Pancreas (tissue), 10 donors: ENCODE results near the gene PLXDC2. TPM values are rescaled to one million over a fixed set of nuclear protein-coding genes. Genes with fewer than 3 reads are reported as not detected.
"Not testable (repeated sequence)": the region's sequence is repeated elsewhere in the genome, so short reads cannot be mapped to it uniquely, and the experiment has no call there.

Experiments
- ATAC-seq, 4 donors: fragments of 200-7000 bp; cut with Tn5 transposase; one replicate each; pipeline versions ENCODE4 v1.8.0 to v1.9.1; 2020; ENCODE audit warnings: mild to moderate bottlenecking in 4 of 4, moderate library complexity in 4 of 4
- DNase-seq, 6 donors: peaks; one replicate each; pipeline ENCODE4 v3.0.0-alpha.2; 2020
- FAIRE-seq: peaks from 2 replicates; lab custom pipeline; 2012; peaks lifted over from hg19 to GRCh38; lab: Jason Lieb, UNC
- H3K27ac ChIP-seq, 4 donors: fragments of 200-600 bp; sonication (generic); 1 replicate in 3 of 4; 2 replicates in 1 of 4; pipeline versions ENCODE4 v1.5.0 to v1.8.0; 2020
- H3K27me3 ChIP-seq, 4 donors: fragments of 200-600 bp; one replicate each; pipeline ENCODE4 v1.8.0; 2021
- H3K36me3 ChIP-seq, 3 donors: fragments of 200-600 bp; sonication (generic) in 1 of 3; one replicate each; pipeline versions ENCODE4 v1.5.0 to v1.8.0; 2020 to 2021
- H3K4me1 ChIP-seq, 3 donors: fragments of 200-600 bp; one replicate each; pipeline ENCODE4 v1.8.0; 2021
- H3K4me3 ChIP-seq, 4 donors: fragments of 200-600 bp; sonication (generic) in 2 of 4; one replicate each; pipeline versions ENCODE4 v1.5.0 to v1.8.0; 2020 to 2021
- H3K9me3 ChIP-seq, 4 donors: fragments of 200-600 bp; one replicate each; pipeline ENCODE4 v1.8.0; 2021
- WGBS, 2 donors: extraction: QIAGEN DNeasy Blood & Tissue Kit; methylation state at CpG; one replicate each; pipeline ENCODE4 v1.1.7; 2013; 5-methylcytosine and 5-hydroxymethylcytosine counted together
- intact Hi-C, 3 donors: fragments of 100-400 bp; cut with DNase I; formaldehyde crosslinking; loops; one replicate each; pipeline versions ENCODE4 v1.11.1 to v1.14.2; 2022
- polyA plus RNA-seq, 2 donors: library from polyadenylated mRNA; stranded (reverse); fragments of 200-250 nt; gene quantifications; one replicate each; pipeline ENCODE4 v1.2.3, GENCODE V29; 2013
- total RNA-seq, 6 donors: library from RNA; stranded (reverse); fragmentation: NEBNext Ultra II Directional in 4 of 6; extraction: Animal tissue kit (Norgen Biotek cat#: 25700) in 4 of 6; gene quantifications; one replicate each; pipeline versions ENCODE4 v1.2.1 to v1.2.4, GENCODE V29; 2021 to 2023
- TF ChIP-seq, protein P1 (sequence below), 4 donors: fragments of 200-600 bp; sonication (generic) in 3 of 4; IDR thresholded peaks; one replicate each; pipeline versions ENCODE4 v1.5.0 to v1.8.0; 2021; ENCODE audit warnings: antibody characterized with exemption in 4 of 4
- donor health status: healthy with polysubstance abuse.
- donor health status: DM: no; HTN: no; CAD: no; lungs with moderate emphysema.
- donor health status: DM: no; HTN: no; CAD: no.
- donor health status: control.
- donor health status: control.
- donor health status: Bipolar disorder and iron deficiency.
- donor health status: DM: yes; HTN: yes; CAD: no.
- donor health status: DM: no; HTN: no; CAD: no.
- donor health status: DM: no; HTN: no; CAD: no.
- donor health status: DM: yes; HTN: yes; CAD: no.

PLXDC2 gene
- total and polyA plus RNA-seq, 8 donors = 1.5 to 48.5 (median 4.3) TPM

DNA sequence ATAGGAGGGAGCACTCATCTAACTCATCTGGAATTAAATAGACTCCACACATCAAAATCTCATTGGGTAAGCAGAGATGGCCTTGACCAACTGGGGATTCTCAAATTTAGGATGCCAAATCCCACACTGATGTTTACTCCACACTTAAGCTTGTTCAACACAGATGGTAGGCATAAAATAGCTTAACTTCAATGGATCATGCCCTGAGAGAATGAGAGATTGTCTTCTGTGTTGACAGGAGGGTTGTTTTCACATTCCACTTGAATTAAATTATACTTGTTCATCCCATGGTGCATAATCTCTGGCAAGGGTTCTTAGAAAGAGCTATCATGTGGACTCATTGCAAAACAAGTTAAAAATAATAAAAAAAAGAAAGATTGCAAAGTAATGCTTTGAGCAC, 391.4 kb downstream of the PLXDC2 start:
- Histone ChIP-seq H3K4me3 (no peak overlapping the region), H3K9me3 (no peaks in the 10 kb centered on the region), H3K27ac (no peak overlapping the region), H3K36me3 (no peaks in the 10 kb centered on the region), H3K4me1 (no peaks in the 10 kb centered on the region), H3K27me3 (no peaks in the 10 kb centered on the region)
- ATAC-seq (no peak), DNase-seq (no peak), FAIRE-seq (no peak)
- TF ChIP-seq, protein P1, sequence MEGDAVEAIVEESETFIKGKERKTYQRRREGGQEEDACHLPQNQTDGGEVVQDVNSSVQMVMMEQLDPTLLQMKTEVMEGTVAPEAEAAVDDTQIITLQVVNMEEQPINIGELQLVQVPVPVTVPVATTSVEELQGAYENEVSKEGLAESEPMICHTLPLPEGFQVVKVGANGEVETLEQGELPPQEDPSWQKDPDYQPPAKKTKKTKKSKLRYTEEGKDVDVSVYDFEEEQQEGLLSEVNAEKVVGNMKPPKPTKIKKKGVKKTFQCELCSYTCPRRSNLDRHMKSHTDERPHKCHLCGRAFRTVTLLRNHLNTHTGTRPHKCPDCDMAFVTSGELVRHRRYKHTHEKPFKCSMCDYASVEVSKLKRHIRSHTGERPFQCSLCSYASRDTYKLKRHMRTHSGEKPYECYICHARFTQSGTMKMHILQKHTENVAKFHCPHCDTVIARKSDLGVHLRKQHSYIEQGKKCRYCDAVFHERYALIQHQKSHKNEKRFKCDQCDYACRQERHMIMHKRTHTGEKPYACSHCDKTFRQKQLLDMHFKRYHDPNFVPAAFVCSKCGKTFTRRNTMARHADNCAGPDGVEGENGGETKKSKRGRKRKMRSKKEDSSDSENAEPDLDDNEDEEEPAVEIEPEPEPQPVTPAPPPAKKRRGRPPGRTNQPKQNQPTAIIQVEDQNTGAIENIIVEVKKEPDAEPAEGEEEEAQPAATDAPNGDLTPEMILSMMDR (IDR thresholded peaks at IDR 0.05) = no peak
- intact Hi-C loops = no loop called here

DNA sequence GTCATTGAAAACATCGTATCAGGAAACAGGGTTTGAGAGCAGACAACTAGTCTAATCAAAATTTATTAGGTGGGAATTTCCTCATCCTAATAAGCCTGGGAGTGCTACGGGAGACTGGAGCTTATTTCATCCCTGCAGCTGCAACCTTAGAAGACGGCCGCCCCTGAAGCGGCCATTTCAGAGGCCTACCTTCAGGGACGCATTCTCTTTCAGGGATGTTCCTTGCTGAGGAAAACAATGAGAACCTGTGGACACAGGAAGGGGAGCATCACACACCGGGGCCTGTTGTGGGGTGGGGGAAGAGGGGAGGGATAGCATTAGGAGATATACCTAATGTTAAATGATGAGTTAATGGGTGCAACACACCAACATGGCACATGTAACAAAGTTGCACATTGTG, 392.9 kb downstream of the PLXDC2 start:
- FAIRE-seq, H3K4me1 ChIP-seq, ATAC-seq, H3K9me3 ChIP-seq, DNase-seq, H3K4me3 ChIP-seq, H3K27ac ChIP-seq, H3K27me3 ChIP-seq, intact Hi-C loops, H3K36me3 ChIP-seq: not testable (repeated sequence)
- 82 to 91% methylated on average over 7 of the region's 7 CpGs for WGBS, 2 donors

DNA sequence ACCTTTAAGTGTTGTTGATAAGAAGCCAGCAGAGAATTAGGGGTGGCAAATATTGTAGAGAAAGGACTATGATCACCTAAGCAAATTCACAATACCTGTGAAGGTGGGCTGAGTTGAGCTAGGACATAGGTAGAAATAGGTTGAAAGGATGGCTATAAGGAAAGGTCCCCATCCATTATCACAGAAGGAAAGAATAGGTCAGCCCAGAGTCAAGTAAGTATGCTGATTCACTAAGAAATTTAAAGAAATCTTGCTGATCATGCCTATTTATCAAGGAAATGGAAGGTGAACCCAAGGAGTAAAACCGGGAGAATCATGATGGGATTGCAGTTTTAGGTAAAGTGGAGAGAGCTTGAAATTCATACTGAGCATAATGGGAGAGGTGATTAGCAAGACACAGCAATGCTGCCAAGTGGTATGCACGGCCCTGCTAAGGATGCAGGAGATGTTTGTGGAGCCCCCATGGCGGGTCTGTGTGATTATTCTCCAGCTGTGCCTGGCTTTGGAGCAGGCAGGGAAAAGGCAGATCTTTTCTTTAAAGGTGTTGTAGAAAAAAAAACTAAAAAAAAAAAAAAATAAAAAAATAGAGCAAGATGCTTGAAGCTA, 399.4 kb downstream of the PLXDC2 start:
- FAIRE-seq = no peak

DNA sequence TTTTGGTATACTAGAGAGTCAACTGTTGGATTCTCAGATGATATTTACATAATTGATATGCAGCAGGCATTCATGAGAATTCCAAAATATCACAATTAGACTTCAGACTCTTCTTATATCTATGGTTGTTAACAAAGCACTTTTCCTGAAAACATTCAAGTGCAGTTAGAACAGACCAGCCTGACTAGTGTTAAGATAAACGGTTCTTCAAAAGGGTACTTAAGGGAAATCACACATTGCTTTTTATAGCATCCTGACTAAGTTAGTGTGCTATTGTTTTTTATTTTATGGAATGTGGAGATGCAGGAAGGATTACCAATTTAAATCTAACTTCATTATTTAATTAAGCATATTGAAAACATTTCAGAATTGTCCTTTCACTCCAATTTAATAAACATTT, 405.1 kb downstream of the PLXDC2 start:
- Histone ChIP-seq H3K4me3 (no peak overlapping the region), H3K4me1 (no peaks in the 10 kb centered on the region), H3K27ac (no peak overlapping the region), H3K9me3 (no peaks in the 10 kb centered on the region), H3K36me3 (no peaks in the 10 kb centered on the region), H3K27me3 (no peaks in the 10 kb centered on the region)
- TF ChIP-seq, protein P1 (IDR thresholded peaks at IDR 0.05) = no peak
- ATAC-seq (no peak), DNase-seq (no peak), FAIRE-seq (no peak)
- WGBS, 2 donors = 21 to 30% methylated on average over 1 of the region's 1 CpG
- intact Hi-C loops = no loop called here

More for the DNA sequence above, 399.4 kb downstream of the PLXDC2 start:
- Histone ChIP-seq H3K27me3 (no peaks in the 10 kb centered on the region), H3K36me3 (no peaks in the 10 kb centered on the region), H3K4me1 (no peaks in the 10 kb centered on the region), H3K4me3 (no peak overlapping the region), H3K27ac (no peak overlapping the region), H3K9me3 (no peaks in the 10 kb centered on the region)
- intact Hi-C loops = no loop called here
- ATAC-seq (no peak), DNase-seq (no peak)
- TF ChIP-seq, protein P1 (IDR thresholded peaks at IDR 0.05) = no peak
- 30 to 50% methylated on average over 3 of the region's 3 CpGs for WGBS, 2 donors

DNA sequence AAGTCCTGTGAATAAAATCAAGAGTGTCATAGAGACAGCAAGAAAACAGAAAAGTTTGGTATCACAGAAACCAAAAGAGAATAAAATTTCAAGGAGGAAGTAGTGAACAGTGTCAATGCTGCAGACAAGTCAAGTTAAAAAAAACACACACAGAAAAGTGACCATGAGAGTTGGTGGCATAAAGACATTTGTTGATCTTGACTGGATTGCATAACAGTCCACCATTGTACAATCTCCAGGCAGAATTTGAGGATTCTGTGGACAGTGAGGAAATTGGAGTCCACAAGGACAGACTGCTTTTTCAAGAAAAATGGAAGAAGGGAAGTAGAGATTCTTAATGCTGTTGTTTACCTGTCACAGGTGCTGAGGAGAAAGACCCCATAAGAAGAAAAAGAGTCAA, 412.5 kb downstream of the PLXDC2 start:
- FAIRE-seq = no peak
- TF ChIP-seq, protein P1 (IDR thresholded peaks at IDR 0.05) = no peak

More for the DNA sequence above, 412.5 kb downstream of the PLXDC2 start:
- Histone ChIP-seq H3K9me3 (no peaks in the 10 kb centered on the region), H3K27ac (no peak overlapping the region), H3K27me3 (no peaks in the 10 kb centered on the region), H3K36me3 (no peaks in the 10 kb centered on the region), H3K4me3 (no peak overlapping the region), H3K4me1 (no peaks in the 10 kb centered on the region)
- no peak for ATAC-seq
- DNase-seq = no peak
- intact Hi-C loops = no loop called here
